Endothelial cell of umbilical vein (primary cell): ENCODE results near the gene ADAP1. TPM values are rescaled to one million over a fixed set of nuclear protein-coding genes. Genes with fewer than 3 reads are reported as not detected.

ENCODE experiments used
- BruUV-seq: library from RNA; stranded (reverse); fragments of 400-500 nt; replicated peaks from 2 replicates; lab custom pipeline; 2021; lab: Mats Ljungman, UMichigan
- CTCF ChIA-PET: fragments of 300-600, 350-600 bp; sonication (Branson Sonifier 250); formaldehyde crosslinking; loops from one replicate; lab custom pipeline; 2021; ENCODE audit warnings: antibody characterized with exemption, inconsistent platforms; lab: Charles Lee
- POLR2A ChIA-PET: fragments of 300-600, 350-600 bp; sonication (Branson Sonifier 250); formaldehyde crosslinking; loops from one replicate; lab custom pipeline; 2021; ENCODE audit warnings: antibody characterized with exemption, inconsistent platforms; lab: Charles Lee
- DNase-seq: peaks from one replicate; pipeline ENCODE4 v3.0.0-alpha.2; 2011; ENCODE audit warnings: low read depth, low spot score
- FAIRE-seq: peaks from 2 replicates; lab custom pipeline; 2011; peaks lifted over from hg19 to GRCh38; lab: Jason Lieb, UNC
- H2AFZ ChIP-seq: 2 replicates; pipeline ENCODE4 v1.6.0; 2012; ENCODE audit warnings: low read depth, low read length, control low read depth, inconsistent platforms
- H3K27ac ChIP-seq: 2 replicates; pipeline ENCODE4 v1.5.1; 2011; ENCODE audit warnings: low read depth, mild to moderate bottlenecking, control low read depth, low read length, moderate library complexity; ENCODE audit not compliant: insufficient read depth
- H3K27me3 ChIP-seq, 2 experiments: 2 replicates each; pipeline versions ENCODE4 v1.6.0 to v1.6.1; 2011; ENCODE audit warnings: low read length in 2 of 2, mixed read lengths in 1 of 2; ENCODE audit not compliant: control insufficient read depth in 2 of 2, insufficient read depth in 2 of 2
- H3K36me3 ChIP-seq, 2 experiments: 2 replicates in 1 of 2; 3 replicates in 1 of 2; pipeline ENCODE4 v1.5.1; 2011; ENCODE audit warnings: low read length in 2 of 2, mild to moderate bottlenecking in 1 of 2, moderate library complexity in 1 of 2; ENCODE audit not compliant: control insufficient read depth in 2 of 2, insufficient read depth in 2 of 2; ENCODE audit errors: extremely low read depth in 1 of 2
- H3K4me1 ChIP-seq: 3 replicates; pipeline ENCODE4 v1.5.1; 2011; ENCODE audit warnings: mild to moderate bottlenecking, low read length; ENCODE audit not compliant: control insufficient read depth, insufficient read depth; ENCODE audit errors: extremely low read depth
- H3K4me2 ChIP-seq: 2 replicates; pipeline ENCODE4 v1.6.1; 2011; ENCODE audit warnings: low read length, control low read depth, mixed read lengths; ENCODE audit not compliant: insufficient read depth
- H3K4me3 ChIP-seq, 3 experiments: fragments of 200-600 bp in 1 of 3; sonication (generic), shearing (Covaris generic) in 1 of 3; replicated peaks in 1 of 3; 2 replicates each; pipeline ENCODE4 v1.5.1; 2011 to 2016; ENCODE audit warnings: control low read depth in 3 of 3, low read length in 3 of 3, mild to moderate bottlenecking in 2 of 3, inconsistent platforms in 1 of 3, low read depth in 1 of 3, moderate library complexity in 1 of 3; ENCODE audit not compliant: insufficient read depth in 1 of 3
- H3K79me2 ChIP-seq: 2 replicates; pipeline ENCODE4 v1.6.0; 2012; ENCODE audit warnings: low read length, inconsistent platforms; ENCODE audit not compliant: control insufficient read depth, insufficient read depth
- H3K9ac ChIP-seq: replicated peaks from 2 replicates; pipeline ENCODE3; 2011; ENCODE audit warnings: low read length, control low read depth; ENCODE audit not compliant: insufficient read depth; ENCODE audit errors: extremely low read depth
- H3K9me1 ChIP-seq: replicated peaks from 3 replicates; pipeline ENCODE4 v1.6.0; 2011; ENCODE audit warnings: mild to moderate bottlenecking, low read length; ENCODE audit not compliant: control insufficient read depth, insufficient read depth; ENCODE audit errors: extremely low read depth
- H3K9me3 ChIP-seq: replicated peaks from 2 replicates; pipeline ENCODE4 v1.5.1; 2012; ENCODE audit warnings: low read length, inconsistent platforms; ENCODE audit not compliant: control insufficient read depth, insufficient read depth
- H4K20me1 ChIP-seq: replicated peaks from 2 replicates; pipeline ENCODE3; 2011; ENCODE audit warnings: mild to moderate bottlenecking, low read length; ENCODE audit not compliant: control insufficient read depth, insufficient read depth; ENCODE audit errors: extremely low read depth
- EZH2 ChIP-seq: IDR thresholded peaks from 2 replicates; pipeline ENCODE4 v1.6.1; 2012; ENCODE audit warnings: borderline replicate concordance, low read depth, mild to moderate bottlenecking, moderate library complexity, low read length, inconsistent platforms; ENCODE audit not compliant: severe bottlenecking
- FOS ChIP-seq: IDR thresholded peaks from 2 replicates; pipeline ENCODE4 v1.6.1; 2011; ENCODE audit warnings: mild to moderate bottlenecking, low read length, moderate library complexity, borderline replicate concordance; ENCODE audit not compliant: insufficient read depth
- GATA2 ChIP-seq: IDR thresholded peaks from 2 replicates; pipeline ENCODE4 v1.7.0; 2011; ENCODE audit warnings: low read depth, mild to moderate bottlenecking, moderate library complexity, mixed read lengths, low read length; ENCODE audit not compliant: insufficient read length, insufficient read depth
- JUN ChIP-seq: IDR thresholded peaks from 2 replicates; pipeline ENCODE4 v1.6.1; 2011; ENCODE audit warnings: borderline replicate concordance, low read depth; ENCODE audit not compliant: insufficient read length, insufficient read depth
- MYC ChIP-seq: IDR thresholded peaks from one replicate; pipeline ENCODE4 v1.6.1; 2011; ENCODE audit warnings: mild to moderate bottlenecking, low read depth, low read length
- POLR2A ChIP-seq: IDR thresholded peaks from 2 replicates; pipeline ENCODE4 v1.6.1; 2012; ENCODE audit warnings: low read depth, mild to moderate bottlenecking, control low read depth, low read length
- POLR2AphosphoS5 ChIP-seq: IDR thresholded peaks from 2 replicates; pipeline ENCODE4 v1.6.1; 2012; ENCODE audit warnings: low read depth, mild to moderate bottlenecking, control low read depth, low read length, moderate library complexity; ENCODE audit not compliant: insufficient read depth
- dilution Hi-C: fragments of 300-500 bp; cut with MboI; formaldehyde crosslinking; loops from one replicate; pipeline ENCODE4 v1.15.0; 2019; ENCODE audit warnings: low sequenced_read_pairs; ENCODE audit not compliant: extremely low pct_ligation_motif_present
- intact Hi-C: fragments of 100-400 bp; cut with micrococcal nuclease; formaldehyde crosslinking; loops from one replicate; pipeline ENCODE4 v1.10.0; 2022
- polyA plus RNA-seq, 4 experiments: library from polyadenylated mRNA; depleted of rRNA in 3 of 4; stranded (reverse) in 3 of 4; unstranded in 1 of 4; fragments of >200 nt; gene quantifications; 2 replicates each; pipeline versions ENCODE4 v1.2.1 to v1.2.3, GENCODE V29; 2011 to 2012; ENCODE audit warnings: missing spikeins in 1 of 4
- total RNA-seq: library from RNA; stranded (reverse); gene quantifications from 2 replicates; pipeline ENCODE4 v1.2.3, GENCODE V29; 2021
- TF ChIP-seq, protein P1 (sequence below), 2 donors: IDR thresholded peaks; 1 replicate in 1 of 2; 2 replicates in 1 of 2; pipeline ENCODE4 v1.5.1; 2011; ENCODE audit warnings: low read length in 2 of 2, mild to moderate bottlenecking in 2 of 2, moderate library complexity in 2 of 2, control low read depth in 1 of 2, inconsistent platforms in 1 of 2, low read depth in 1 of 2; ENCODE audit not compliant: insufficient read depth in 1 of 2; ENCODE audit errors: extremely low read depth in 1 of 2
- TF ChIP-seq, protein P2 (sequence below): IDR thresholded peaks from 2 replicates; pipeline ENCODE4 v1.6.1; 2011; ENCODE audit not compliant: insufficient read depth, insufficient read length

ADAP1 gene
- total and polyA plus RNA-seq, 2 donors (not counting 3 experiments of a cell fraction or from before 2014, with no cell fraction given) = 0.49 to 0.58 TPM

DNA sequence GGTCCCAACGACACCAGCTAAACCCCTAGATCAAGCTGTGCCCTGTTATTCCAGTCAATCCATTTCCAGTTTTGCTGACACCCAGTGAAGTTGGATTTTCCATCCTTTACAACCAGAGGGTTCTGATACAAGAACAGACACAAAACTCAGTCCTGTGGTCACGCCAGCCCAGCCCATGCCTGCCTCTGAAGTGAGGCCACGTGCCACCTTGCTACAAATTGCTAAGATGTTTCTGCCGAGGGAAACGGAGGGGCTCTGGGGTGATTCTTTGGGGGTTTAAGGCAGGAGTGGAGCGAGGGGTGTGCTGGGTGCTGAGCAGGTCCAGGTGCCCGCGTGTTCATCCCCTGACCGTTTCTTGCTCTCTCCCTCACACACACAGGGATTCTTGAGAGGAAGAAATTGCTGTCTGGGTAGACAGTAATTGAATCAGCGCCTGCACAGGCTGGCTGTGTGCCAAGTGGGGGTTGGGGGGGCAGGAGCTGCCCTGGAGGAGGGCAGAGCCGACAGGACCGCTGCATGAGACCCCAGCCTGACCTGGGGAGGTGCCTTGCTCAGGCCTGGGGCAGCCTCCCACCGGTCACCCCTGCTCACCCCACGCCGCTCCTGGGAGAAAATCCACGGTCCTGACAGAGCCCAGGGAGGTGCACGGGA lies 38.1 kb downstream of the ADAP1 start:
- Histone ChIP-seq H3K27ac (no peak overlapping the region), H3K9ac (no peak overlapping the region), H3K27me3 (no peaks in the 10 kb centered on the region), H3K4me2 (no peak overlapping the region), H3K9me3 (no peaks in the 10 kb centered on the region), H3K36me3 (no peaks in the 10 kb centered on the region), H3K4me1 (no peaks in the 10 kb centered on the region), H4K20me1 (no peaks in the 10 kb centered on the region), H2AFZ (no peak overlapping the region), H3K9me1 (no peaks in the 10 kb centered on the region), H3K79me2 (no peaks in the 10 kb centered on the region), H3K4me3 (no peak overlapping the region)
- FAIRE-seq (no peak), DNase-seq (no peak)
- CTCF ChIA-PET = no interaction called here
- dilution Hi-C loops (no loop called here), intact Hi-C loops (no loop called here)
- TF ChIP-seq MYC = no peak
- no peak for TF ChIP-seq POLR2A
- no peak for TF ChIP-seq FOS
- no peak for TF ChIP-seq EZH2
- TF ChIP-seq, protein P1, sequence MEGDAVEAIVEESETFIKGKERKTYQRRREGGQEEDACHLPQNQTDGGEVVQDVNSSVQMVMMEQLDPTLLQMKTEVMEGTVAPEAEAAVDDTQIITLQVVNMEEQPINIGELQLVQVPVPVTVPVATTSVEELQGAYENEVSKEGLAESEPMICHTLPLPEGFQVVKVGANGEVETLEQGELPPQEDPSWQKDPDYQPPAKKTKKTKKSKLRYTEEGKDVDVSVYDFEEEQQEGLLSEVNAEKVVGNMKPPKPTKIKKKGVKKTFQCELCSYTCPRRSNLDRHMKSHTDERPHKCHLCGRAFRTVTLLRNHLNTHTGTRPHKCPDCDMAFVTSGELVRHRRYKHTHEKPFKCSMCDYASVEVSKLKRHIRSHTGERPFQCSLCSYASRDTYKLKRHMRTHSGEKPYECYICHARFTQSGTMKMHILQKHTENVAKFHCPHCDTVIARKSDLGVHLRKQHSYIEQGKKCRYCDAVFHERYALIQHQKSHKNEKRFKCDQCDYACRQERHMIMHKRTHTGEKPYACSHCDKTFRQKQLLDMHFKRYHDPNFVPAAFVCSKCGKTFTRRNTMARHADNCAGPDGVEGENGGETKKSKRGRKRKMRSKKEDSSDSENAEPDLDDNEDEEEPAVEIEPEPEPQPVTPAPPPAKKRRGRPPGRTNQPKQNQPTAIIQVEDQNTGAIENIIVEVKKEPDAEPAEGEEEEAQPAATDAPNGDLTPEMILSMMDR (IDR thresholded peaks at IDR 0.05; ENCODE audit: extremely low read depth in 1 of 2, insufficient read depth in 1 of 2, low read depth in 1 of 2, low read length in 2 of 2) = no peak
- no peak for TF ChIP-seq GATA2
- TF ChIP-seq POLR2AphosphoS5 = no peak
- no peak for TF ChIP-seq JUN
- TF ChIP-seq, protein P2, sequence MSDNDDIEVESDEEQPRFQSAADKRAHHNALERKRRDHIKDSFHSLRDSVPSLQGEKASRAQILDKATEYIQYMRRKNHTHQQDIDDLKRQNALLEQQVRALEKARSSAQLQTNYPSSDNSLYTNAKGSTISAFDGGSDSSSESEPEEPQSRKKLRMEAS = no peak
- BruUV-seq = no TSS peak
- POLR2A ChIA-PET = no interaction called here
